Neuronal stem cell (in vitro differentiated cells): ENCODE results near the gene METAP1.

Experiments used
- DNase-seq: peaks from one replicate; pipeline ENCODE4 v3.0.0-alpha.2; 2013; ENCODE audit warnings: low spot score
- H2AFZ ChIP-seq: one replicate; pipeline ENCODE4 v1.6.1; 2013; ENCODE audit warnings: mild to moderate bottlenecking, low read length, inconsistent platforms
- H2AK5ac ChIP-seq: 2 replicates; pipeline ENCODE4 v1.6.1; 2013; ENCODE audit warnings: low read depth, mild to moderate bottlenecking, inconsistent platforms, low read length, moderate library complexity, mixed read lengths
- H2BK120ac ChIP-seq: 2 replicates; pipeline ENCODE4 v1.6.1; 2013; ENCODE audit warnings: low read depth, mild to moderate bottlenecking, inconsistent platforms, low read length, moderate library complexity, mixed read lengths
- H2BK12ac ChIP-seq: one replicate; pipeline ENCODE4 v1.6.1; 2013; ENCODE audit warnings: low read length, inconsistent platforms
- H2BK15ac ChIP-seq: 2 replicates; pipeline ENCODE4 v1.6.1; 2013; ENCODE audit warnings: mild to moderate bottlenecking, low read length, inconsistent platforms, mixed read lengths
- H2BK5ac ChIP-seq: one replicate; pipeline ENCODE4 v1.6.1; 2013; ENCODE audit warnings: inconsistent platforms, mild to moderate bottlenecking, low read length, moderate library complexity
- H3K14ac ChIP-seq: one replicate; pipeline ENCODE4 v1.6.1; 2013; ENCODE audit warnings: low read length, inconsistent platforms
- H3K18ac ChIP-seq: 2 replicates; pipeline ENCODE4 v1.6.1; 2013; ENCODE audit warnings: low read length, inconsistent platforms
- H3K23ac ChIP-seq: 2 replicates; pipeline ENCODE4 v1.6.1; 2013; ENCODE audit warnings: low read depth, mild to moderate bottlenecking, mixed read lengths, low read length, inconsistent platforms; ENCODE audit not compliant: poor library complexity
- H3K27ac ChIP-seq: replicated peaks from 3 replicates; pipeline ENCODE4 v1.5.1; 2013; ENCODE audit warnings: low read length, inconsistent platforms
- H3K27me3 ChIP-seq, 3 experiments: 2 replicates each; pipeline ENCODE4 v1.6.1; 2013; ENCODE audit warnings: low read length in 3 of 3, mild to moderate bottlenecking in 2 of 3, inconsistent platforms in 1 of 3, low read depth in 1 of 3, mixed read lengths in 1 of 3, moderate library complexity in 1 of 3; ENCODE audit not compliant: control insufficient read depth in 3 of 3, insufficient read depth in 3 of 3
- H3K36me3 ChIP-seq, 2 donors: replicated peaks in 1 of 2; 2 replicates each; pipeline ENCODE4 v1.6.1; 2013; ENCODE audit warnings: low read length in 2 of 2; ENCODE audit not compliant: control insufficient read depth in 2 of 2, insufficient read depth in 2 of 2
- H3K4ac ChIP-seq: 2 replicates; pipeline ENCODE4 v1.6.1; 2013; ENCODE audit warnings: inconsistent platforms, mild to moderate bottlenecking, low read length, moderate library complexity
- H3K4me1 ChIP-seq, 2 donors: 1 replicate in 1 of 2; 2 replicates in 1 of 2; pipeline ENCODE4 v1.6.1; 2013; ENCODE audit warnings: low read length in 2 of 2, low read depth in 1 of 2; ENCODE audit not compliant: control insufficient read depth in 2 of 2, insufficient read depth in 1 of 2
- H3K4me2 ChIP-seq: one replicate; pipeline ENCODE4 v1.6.1; 2013; ENCODE audit warnings: mild to moderate bottlenecking, low read length, inconsistent platforms; ENCODE audit not compliant: insufficient read depth, poor library complexity, severe bottlenecking
- H3K4me3 ChIP-seq, 2 donors: 2 replicates each; pipeline ENCODE4 v1.5.1; 2013; ENCODE audit warnings: low read length in 2 of 2, mild to moderate bottlenecking in 2 of 2, inconsistent platforms in 1 of 2, moderate library complexity in 1 of 2
- H3K79me1 ChIP-seq: one replicate; pipeline ENCODE4 v1.6.1; 2013; ENCODE audit warnings: low read depth, mild to moderate bottlenecking, inconsistent platforms, low read length, moderate library complexity
- H3K9ac ChIP-seq: one replicate; pipeline ENCODE4 v1.6.1; 2013; ENCODE audit warnings: mild to moderate bottlenecking, low read depth, low read length, inconsistent platforms; ENCODE audit not compliant: poor library complexity
- H3K9me3 ChIP-seq, 2 donors: replicated peaks in 1 of 2; 2 replicates each; pipeline versions ENCODE3 to v1.6.1; 2013; ENCODE audit warnings: low read length in 2 of 2, mild to moderate bottlenecking in 2 of 2, inconsistent platforms in 1 of 2, low read depth in 1 of 2, mixed read lengths in 1 of 2, moderate library complexity in 1 of 2; ENCODE audit not compliant: control insufficient read depth in 2 of 2, insufficient read depth in 1 of 2
- H4K8ac ChIP-seq: one replicate; pipeline ENCODE4 v1.6.1; 2013; ENCODE audit warnings: low read depth, mild to moderate bottlenecking, inconsistent platforms, low read length, moderate library complexity
- H4K91ac ChIP-seq: one replicate; pipeline ENCODE4 v1.6.1; 2013; ENCODE audit warnings: low read length, low read depth, mild to moderate bottlenecking, inconsistent platforms; ENCODE audit not compliant: poor library complexity
- WGBS, 2 donors: extraction: QIAGEN DNeasy Blood & Tissue Kit; methylation state at CpG; one replicate each; pipeline ENCODE4 v1.1.7; 2013; ENCODE audit warnings: missing lambda C conversion rate in 2 of 2, mixed read lengths in 1 of 2; ENCODE audit not compliant: insufficient read length in 2 of 2, insufficient replicate concordance in 1 of 2; ENCODE audit errors: extremely low coverage in 2 of 2; 5-methylcytosine and 5-hydroxymethylcytosine counted together

Gene METAP1

GRCh38 chr4:99077177-99077576 lies 81.7 kb downstream of the METAP1 start:
- Histone ChIP-seq H3K14ac (no peak overlapping the region), H3K79me1 (no peaks in the 10 kb centered on the region), H3K27ac (no peak overlapping the region), H2AFZ (no peak overlapping the region), H3K36me3 (peaks cover 33 to 99% of the 10 kb centered on the region in 2 donors), H2BK12ac (no peak overlapping the region), H3K4me1 (no peaks in the 10 kb centered on the region), H3K9me3 (no peaks in the 10 kb centered on the region), H3K23ac (no peak overlapping the region), H2AK5ac (no peak overlapping the region), H3K4me2 (no peak overlapping the region), H3K9ac (no peak overlapping the region), H3K4me3 (no peak overlapping the region), H3K27me3 (no peaks in the 10 kb centered on the region), H4K91ac (no peak overlapping the region), H3K4ac (no peak overlapping the region), H4K8ac (no peak overlapping the region), H2BK5ac (no peak overlapping the region), H3K18ac (no peak overlapping the region), H2BK120ac (no peak overlapping the region), H2BK15ac (no peak overlapping the region)
- DNase-seq: no peak
- no CpG with 5 or more reads among the region's 4 CpGs for WGBS, 2 donors

- Histone ChIP-seq H3K18ac (no peak overlapping the region), H3K36me3 (peaks cover 36 to 100% of the 10 kb centered on the region in 2 donors), H3K27me3 (no peaks in the 10 kb centered on the region), H4K8ac (no peak overlapping the region), H2BK12ac (no peak overlapping the region), H3K4ac (no peak overlapping the region), H3K23ac (no peak overlapping the region), H3K4me1 (no peaks in the 10 kb centered on the region), H3K9ac (no peak overlapping the region), H2AFZ (no peak overlapping the region), H3K27ac (no peak overlapping the region), H3K4me3 (no peak overlapping the region), H4K91ac (no peak overlapping the region), H2BK15ac (no peak overlapping the region), H3K4me2 (no peak overlapping the region), H2AK5ac (no peak overlapping the region), H3K9me3 (no peaks in the 10 kb centered on the region), H3K79me1 (no peaks in the 10 kb centered on the region), H2BK5ac (no peak overlapping the region), H3K14ac (no peak overlapping the region), H2BK120ac (no peak overlapping the region)
- WGBS, 2 donors: no CpG with 5 or more reads among the region's 5 CpGs
- DNase-seq: no peak
Measured at GRCh38 chr4:99078336-99078735, 82.8 kb downstream of the METAP1 start.

GRCh38 chr4:99078931-99079624 lies 83.6 kb downstream of the METAP1 start:
- Histone ChIP-seq H2AK5ac (no peak overlapping the region), H3K79me1 (no peaks in the 10 kb centered on the region), H3K9me3 (no peaks in the 10 kb centered on the region), H3K36me3 (peaks cover 38 to 100% of the 10 kb centered on the region in 2 donors), H3K4ac (no peak overlapping the region), H3K9ac (no peak overlapping the region), H2BK15ac (no peak overlapping the region), H2BK12ac (no peak overlapping the region), H2BK120ac (no peak overlapping the region), H3K27ac (no peak overlapping the region), H3K27me3 (no peaks in the 10 kb centered on the region), H2AFZ (no peak overlapping the region), H3K14ac (no peak overlapping the region), H4K91ac (no peak overlapping the region), H3K4me3 (no peak overlapping the region), H2BK5ac (no peak overlapping the region), H3K18ac (no peak overlapping the region), H3K23ac (no peak overlapping the region), H4K8ac (no peak overlapping the region), H3K4me1 (no peaks in the 10 kb centered on the region), H3K4me2 (no peak overlapping the region)
- DNase-seq: no peak
- no CpG with 5 or more reads among the region's 5 CpGs for WGBS, 2 donors

DNA sequence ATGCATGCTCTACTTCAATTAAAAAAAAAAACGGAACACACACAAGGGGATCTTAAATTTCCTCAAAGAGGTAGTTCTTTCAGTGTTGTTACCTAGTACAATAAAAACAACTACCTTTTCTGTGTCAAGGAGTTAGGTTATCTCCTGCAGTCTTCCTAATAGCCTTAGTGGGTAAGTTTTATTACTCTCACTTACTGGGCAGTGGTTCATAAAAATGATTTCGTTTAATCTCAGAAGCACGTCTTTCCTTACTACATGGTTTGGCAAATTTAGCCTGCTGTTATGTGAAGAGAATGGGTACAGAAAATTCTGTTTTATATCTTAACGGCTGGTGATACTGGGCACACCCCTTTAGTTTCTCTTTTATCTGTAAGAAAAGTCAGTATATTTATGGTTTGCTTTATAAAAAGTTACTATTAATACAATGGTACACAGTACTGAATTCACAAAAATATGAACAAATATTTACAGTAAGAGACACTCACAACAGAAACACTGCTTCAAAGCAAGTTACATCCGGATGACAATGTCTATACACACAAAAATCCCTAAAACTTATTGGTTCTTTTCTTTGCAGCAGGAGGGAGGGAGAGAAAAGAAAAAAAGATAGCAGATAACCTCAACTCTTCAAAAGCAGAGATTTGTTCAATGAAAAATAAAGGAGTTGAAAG lies 84.2 kb downstream of the METAP1 start:
- Histone ChIP-seq H3K14ac (no peak overlapping the region), H3K36me3 (peaks cover 42 to 100% of the 10 kb centered on the region in 2 donors), H3K27ac (no peak overlapping the region), H3K27me3 (no peaks in the 10 kb centered on the region), H3K18ac (no peak overlapping the region), H2BK5ac (no peak overlapping the region), H3K4me2 (no peak overlapping the region), H3K4me1 (no peaks in the 10 kb centered on the region), H2BK12ac (no peak overlapping the region), H3K4me3 (no peak overlapping the region), H2BK15ac (no peak overlapping the region), H4K8ac (no peak overlapping the region), H2AFZ (no peak overlapping the region), H3K4ac (no peak overlapping the region), H3K9me3 (no peaks in the 10 kb centered on the region), H2AK5ac (no peak overlapping the region), H2BK120ac (no peak overlapping the region), H3K79me1 (no peaks in the 10 kb centered on the region), H3K9ac (no peak overlapping the region), H4K91ac (no peak overlapping the region), H3K23ac (no peak overlapping the region)
- no CpG with 5 or more reads among the region's 5 CpGs for WGBS, 2 donors
- no peak for DNase-seq
